HUES64 (cell line): Measurements from ENCODE around the gene ARHGAP26.

Source experiments
- H3K27ac ChIP-seq: 2 replicates; pipeline ENCODE4 v1.7.0; 2013; ENCODE audit warnings: low read depth, low read length, inconsistent platforms
- H3K27me3 ChIP-seq: 2 replicates; pipeline ENCODE4 v1.6.1; 2013; ENCODE audit warnings: mild to moderate bottlenecking, low read length; ENCODE audit not compliant: insufficient read depth
- H3K36me3 ChIP-seq: 2 replicates; pipeline ENCODE4 v1.6.1; 2013; ENCODE audit warnings: mild to moderate bottlenecking, low read length; ENCODE audit not compliant: insufficient read depth
- H3K4me1 ChIP-seq: 2 replicates; pipeline ENCODE4 v1.6.1; 2013; ENCODE audit warnings: mild to moderate bottlenecking, low read length, moderate library complexity; ENCODE audit not compliant: insufficient read depth
- H3K4me3 ChIP-seq: 2 replicates; pipeline ENCODE4 v1.5.1; 2013; ENCODE audit warnings: mild to moderate bottlenecking, low read length, moderate library complexity
- H3K9ac ChIP-seq: 2 replicates; pipeline ENCODE4 v1.6.1; 2013; ENCODE audit warnings: mild to moderate bottlenecking, low read depth, low read length
- H3K9me3 ChIP-seq: 2 replicates; pipeline ENCODE4 v1.6.1; 2013; ENCODE audit warnings: low read depth, low read length; ENCODE audit not compliant: insufficient read depth
- WGBS: fragments of 150-250, 120-280 bp; methylation state at CpG from one replicate; pipeline ENCODE4 v1.1.7; 2013; ENCODE audit warnings: missing lambda C conversion rate; 5-methylcytosine and 5-hydroxymethylcytosine counted together

The ARHGAP26 gene

GRCh38 chr5:143170977-143171376 lies 400.8 kb downstream of the ARHGAP26 start:
- no peak overlapping the region for H3K9ac ChIP-seq
- 95% methylated on average over 2 of the region's 2 CpGs for WGBS
- no peaks in the 10 kb centered on the region for H3K27me3 ChIP-seq
- no peaks in the 10 kb centered on the region for H3K36me3 ChIP-seq
- H3K4me3 ChIP-seq = no peak overlapping the region
- H3K27ac ChIP-seq = no peak overlapping the region
- peaks cover 20% of the 10 kb centered on the region for H3K4me1 ChIP-seq
- no peaks in the 10 kb centered on the region for H3K9me3 ChIP-seq

- Histone ChIP-seq H3K9me3 (no peaks in the 10 kb centered on the region), H3K36me3 (no peaks in the 10 kb centered on the region), H3K4me3 (no peak overlapping the region), H3K4me1 (peaks cover 20% of the 10 kb centered on the region), H3K9ac (no peak overlapping the region), H3K27me3 (no peaks in the 10 kb centered on the region), H3K27ac (peak overlapping the region; percentile 55; the same call in 1 of the 2 replicates)
- WGBS = 94% methylated on average over 5 of the region's 5 CpGs
Observed at GRCh38 chr5:143172739-143173138, 402.6 kb downstream of the ARHGAP26 start.

DNA sequence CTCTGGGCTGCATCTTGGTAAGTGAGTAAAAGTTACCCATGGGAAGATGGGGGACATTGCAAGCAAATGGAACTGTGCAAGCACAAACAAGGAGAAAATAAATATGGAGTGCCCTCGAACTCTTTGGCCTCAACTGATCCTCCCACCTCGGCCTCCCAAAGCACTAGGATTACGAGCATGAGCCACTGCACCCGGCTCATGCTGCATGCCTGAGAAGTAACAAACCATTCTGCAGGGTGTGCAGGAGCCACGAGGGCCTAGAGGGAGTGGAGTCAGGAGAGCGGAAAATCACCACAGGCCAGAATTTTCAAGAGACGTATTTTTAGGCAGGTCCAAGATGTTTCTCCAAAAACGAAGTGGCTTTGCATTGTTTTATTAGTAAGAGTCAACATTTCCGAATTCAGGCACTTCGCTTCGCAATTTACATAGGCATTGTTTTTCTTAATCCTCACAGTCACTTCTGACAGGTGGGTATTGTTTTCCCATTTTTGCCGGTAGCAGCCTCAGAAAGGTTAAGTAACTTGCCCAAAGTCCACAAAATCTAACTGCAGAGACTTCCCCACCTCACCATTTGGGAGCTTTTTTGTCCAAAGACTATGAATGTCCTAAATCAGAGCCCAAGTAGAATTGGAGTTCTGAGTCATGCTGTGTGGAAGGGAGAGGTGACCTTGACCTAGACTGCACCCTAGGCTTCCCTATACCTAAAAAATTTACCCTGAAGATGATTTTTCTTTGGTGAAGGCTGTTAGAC lies 403.1 kb downstream of the ARHGAP26 start:
- no peak overlapping the region for H3K4me3 ChIP-seq
- WGBS = 58% methylated on average over 12 of the region's 12 CpGs
- H3K4me1 ChIP-seq = peaks cover 15% of the 10 kb centered on the region
- H3K27me3 ChIP-seq = no peaks in the 10 kb centered on the region
- no peaks in the 10 kb centered on the region for H3K9me3 ChIP-seq
- H3K27ac ChIP-seq = peak overlapping the region; percentile 55; the same call in 1 of the 2 replicates
- H3K36me3 ChIP-seq = no peaks in the 10 kb centered on the region
- H3K9ac ChIP-seq = no peak overlapping the region

DNA sequence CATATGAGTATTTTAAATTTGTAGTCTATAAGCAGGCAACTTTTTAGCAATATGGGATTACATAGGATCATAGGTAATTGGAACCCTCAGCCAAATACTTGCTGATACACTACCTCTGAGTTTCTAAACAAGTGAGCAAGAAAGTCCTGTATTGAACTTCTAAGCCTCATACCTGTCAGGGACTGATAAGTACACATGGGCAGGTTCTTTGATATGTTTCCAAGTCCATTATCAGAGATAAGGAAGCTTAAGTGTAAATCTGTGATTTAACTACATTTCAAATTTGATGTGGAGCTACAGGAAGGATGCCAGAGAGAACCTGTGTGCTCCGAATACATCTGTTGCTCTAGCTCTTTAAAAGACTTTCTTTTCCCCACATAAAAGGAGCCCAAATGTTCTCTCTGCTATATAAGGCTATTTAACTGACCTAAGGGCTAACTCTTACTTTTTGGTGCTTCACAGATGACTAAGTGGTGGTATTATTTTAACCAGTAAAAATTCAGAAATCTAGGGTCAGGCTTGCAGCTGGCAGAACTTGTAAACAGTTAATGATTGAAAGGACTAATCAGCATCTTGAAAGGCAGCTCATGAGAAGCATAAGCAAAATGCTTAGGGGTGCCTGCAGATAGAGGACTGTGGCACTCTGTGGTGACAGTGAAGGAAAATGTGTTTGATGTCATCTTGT lies 404.7 kb downstream of the ARHGAP26 start:
- Histone ChIP-seq H3K36me3 (no peaks in the 10 kb centered on the region), H3K4me1 (peaks cover 15% of the 10 kb centered on the region), H3K27me3 (no peaks in the 10 kb centered on the region), H3K9me3 (no peaks in the 10 kb centered on the region), H3K4me3 (no peak overlapping the region), H3K9ac (no peak overlapping the region), H3K27ac (no peak overlapping the region)
- 94% methylated on average over 1 of the region's 1 CpG for WGBS

- no peak overlapping the region for H3K9ac ChIP-seq
- peaks cover 15% of the 10 kb centered on the region for H3K4me1 ChIP-seq
- H3K4me3 ChIP-seq = no peak overlapping the region
- H3K9me3 ChIP-seq = no peaks in the 10 kb centered on the region
- no peaks in the 10 kb centered on the region for H3K36me3 ChIP-seq
- no peak overlapping the region for H3K27ac ChIP-seq
- WGBS = 90% methylated on average over 3 of the region's 3 CpGs
- H3K27me3 ChIP-seq = no peaks in the 10 kb centered on the region
Observed at GRCh38 chr5:143176048-143176447, 405.9 kb downstream of the ARHGAP26 start.

- Histone ChIP-seq H3K9me3 (no peaks in the 10 kb centered on the region), H3K27ac (no peak overlapping the region)
- 94% methylated on average over 9 of the region's 9 CpGs for WGBS
Observed at GRCh38 chr5:143177263-143177983, 407.2 kb downstream of the ARHGAP26 start.

DNA sequence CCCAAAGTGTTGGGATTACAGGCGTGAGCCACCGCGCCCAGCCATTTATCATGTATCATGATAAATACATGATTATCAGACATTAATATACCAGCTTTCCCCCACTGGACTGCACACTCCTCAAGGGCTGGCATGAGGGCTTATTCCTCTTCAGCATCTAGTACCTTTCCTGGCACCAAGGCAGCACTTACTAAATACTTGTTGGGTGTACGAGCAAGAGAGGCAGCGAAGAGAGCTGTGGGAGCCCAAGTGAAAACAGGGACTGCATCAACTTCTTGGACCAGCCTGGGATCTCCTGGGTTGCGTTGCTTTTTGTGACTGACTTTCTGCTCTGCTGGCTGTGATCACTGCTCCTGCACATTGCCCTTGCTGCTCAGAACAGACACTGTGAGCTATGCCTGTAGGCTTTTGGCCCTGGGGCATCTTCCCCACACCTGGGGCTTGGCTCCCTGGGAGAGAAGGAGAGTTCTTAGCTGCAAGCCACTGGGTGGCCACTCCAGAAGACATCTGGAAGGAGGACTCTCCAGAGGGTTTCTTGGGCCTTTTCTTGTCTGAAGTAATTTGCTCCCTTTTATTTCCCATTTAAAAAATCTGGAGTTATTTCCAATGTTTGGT lies 409.1 kb downstream of the ARHGAP26 start:
- peaks cover 8% of the 10 kb centered on the region for H3K4me1 ChIP-seq
- no peak overlapping the region for H3K4me3 ChIP-seq
- 96% methylated on average over 6 of the region's 6 CpGs for WGBS
- H3K27ac ChIP-seq = no peak overlapping the region
- no peaks in the 10 kb centered on the region for H3K27me3 ChIP-seq
- no peaks in the 10 kb centered on the region for H3K36me3 ChIP-seq
- no peaks in the 10 kb centered on the region for H3K9me3 ChIP-seq
- H3K9ac ChIP-seq = no peak overlapping the region

More at GRCh38 chr5:143177263-143177983, 407.2 kb downstream of the ARHGAP26 start:
- no peak overlapping the region for H3K9ac ChIP-seq
- no peaks in the 10 kb centered on the region for H3K36me3 ChIP-seq
- H3K4me3 ChIP-seq = no peak overlapping the region
- H3K4me1 ChIP-seq = peaks cover 15% of the 10 kb centered on the region
- no peaks in the 10 kb centered on the region for H3K27me3 ChIP-seq

GRCh38 chr5:143180751-143181150 lies 410.6 kb downstream of the ARHGAP26 start:
- Histone ChIP-seq H3K9ac (no peak overlapping the region), H3K36me3 (no peaks in the 10 kb centered on the region), H3K27me3 (no peaks in the 10 kb centered on the region), H3K4me1 (no peaks in the 10 kb centered on the region), H3K4me3 (no peak overlapping the region), H3K9me3 (no peaks in the 10 kb centered on the region), H3K27ac (no peak overlapping the region)
- WGBS = 100% methylated on average over 1 of the region's 1 CpG

GRCh38 chr5:143181173-143181572 lies 411.0 kb downstream of the ARHGAP26 start:
- no peak overlapping the region for H3K9ac ChIP-seq
- H3K9me3 ChIP-seq = no peaks in the 10 kb centered on the region
- H3K27me3 ChIP-seq = no peaks in the 10 kb centered on the region
- H3K4me3 ChIP-seq = no peak overlapping the region
- H3K4me1 ChIP-seq = no peaks in the 10 kb centered on the region
- H3K36me3 ChIP-seq = no peaks in the 10 kb centered on the region
- H3K27ac ChIP-seq = no peak overlapping the region
- WGBS = 93% methylated on average over 3 of the region's 3 CpGs

DNA sequence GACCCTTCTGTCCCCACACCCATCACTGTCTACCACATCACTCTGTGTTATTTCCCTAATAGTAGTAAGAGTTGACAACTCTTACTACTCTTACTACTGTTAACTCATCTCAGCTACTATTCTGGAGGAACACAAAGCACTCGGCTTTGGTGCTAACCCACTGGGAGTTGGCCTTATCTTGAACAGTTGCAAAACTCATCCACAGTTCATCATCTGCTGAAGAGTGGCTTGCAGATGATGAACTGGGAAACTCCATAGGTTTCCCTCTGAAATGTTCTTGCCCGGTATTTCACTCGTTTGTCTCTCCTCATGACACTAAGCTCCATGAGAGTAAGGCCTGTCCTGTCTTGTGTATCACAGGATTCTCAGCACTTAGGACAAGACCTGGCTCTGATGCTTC lies 411.9 kb downstream of the ARHGAP26 start:
- no peak overlapping the region for H3K27ac ChIP-seq
- H3K9ac ChIP-seq = no peak overlapping the region
- no peaks in the 10 kb centered on the region for H3K9me3 ChIP-seq
- WGBS = 96% methylated on average over 3 of the region's 3 CpGs
- H3K4me1 ChIP-seq = no peaks in the 10 kb centered on the region
- no peaks in the 10 kb centered on the region for H3K27me3 ChIP-seq
- no peak overlapping the region for H3K4me3 ChIP-seq
- H3K36me3 ChIP-seq = no peaks in the 10 kb centered on the region
